HL-60 (cell line): ENCODE measurements around the gene LIN7A.

ENCODE experiments used
- POLR2AphosphoS5 ChIP-seq: IDR thresholded peaks from 2 replicates; pipeline ENCODE4 v1.6.1; 2012; ENCODE audit warnings: low read depth
- TF ChIP-seq, protein P1 (sequence below): IDR thresholded peaks from one replicate; pipeline ENCODE4 v1.5.1; 2011; ENCODE audit warnings: low read length, control low read depth, inconsistent platforms; ENCODE audit not compliant: insufficient read depth
- TF ChIP-seq, protein P2 (sequence below): IDR thresholded peaks from 2 replicates; pipeline ENCODE4 v1.6.1; 2012; ENCODE audit warnings: low read depth; ENCODE audit not compliant: insufficient replicate concordance

DNA sequence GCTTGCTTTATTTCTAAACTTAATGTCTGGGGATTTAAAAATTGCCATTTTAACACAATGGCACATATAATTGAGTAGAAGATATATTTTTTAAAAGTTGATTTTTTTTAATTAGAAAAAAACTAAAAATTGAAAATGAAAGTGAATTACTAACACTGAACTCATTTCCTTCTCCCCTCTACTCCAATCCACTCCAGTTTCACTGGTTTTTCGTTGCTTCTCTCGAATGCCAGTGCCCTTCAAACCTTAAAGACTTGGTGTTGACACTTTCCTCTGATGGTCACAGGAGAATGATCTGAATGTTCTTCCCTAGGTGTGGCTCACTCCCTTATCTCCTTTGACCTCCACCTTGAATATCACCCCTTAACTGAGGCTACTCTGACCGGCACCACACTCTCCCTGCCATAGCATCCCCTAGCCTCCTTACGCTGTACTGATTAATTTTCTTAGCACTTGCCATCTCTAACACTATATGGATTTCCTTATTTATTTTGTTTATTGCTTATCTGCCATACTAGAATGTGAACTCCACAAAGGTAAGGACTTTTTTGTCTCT lies 107.1 kb downstream of the LIN7A start:
- TF ChIP-seq, protein P1, sequence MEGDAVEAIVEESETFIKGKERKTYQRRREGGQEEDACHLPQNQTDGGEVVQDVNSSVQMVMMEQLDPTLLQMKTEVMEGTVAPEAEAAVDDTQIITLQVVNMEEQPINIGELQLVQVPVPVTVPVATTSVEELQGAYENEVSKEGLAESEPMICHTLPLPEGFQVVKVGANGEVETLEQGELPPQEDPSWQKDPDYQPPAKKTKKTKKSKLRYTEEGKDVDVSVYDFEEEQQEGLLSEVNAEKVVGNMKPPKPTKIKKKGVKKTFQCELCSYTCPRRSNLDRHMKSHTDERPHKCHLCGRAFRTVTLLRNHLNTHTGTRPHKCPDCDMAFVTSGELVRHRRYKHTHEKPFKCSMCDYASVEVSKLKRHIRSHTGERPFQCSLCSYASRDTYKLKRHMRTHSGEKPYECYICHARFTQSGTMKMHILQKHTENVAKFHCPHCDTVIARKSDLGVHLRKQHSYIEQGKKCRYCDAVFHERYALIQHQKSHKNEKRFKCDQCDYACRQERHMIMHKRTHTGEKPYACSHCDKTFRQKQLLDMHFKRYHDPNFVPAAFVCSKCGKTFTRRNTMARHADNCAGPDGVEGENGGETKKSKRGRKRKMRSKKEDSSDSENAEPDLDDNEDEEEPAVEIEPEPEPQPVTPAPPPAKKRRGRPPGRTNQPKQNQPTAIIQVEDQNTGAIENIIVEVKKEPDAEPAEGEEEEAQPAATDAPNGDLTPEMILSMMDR = no peak
- TF ChIP-seq, protein P2, sequence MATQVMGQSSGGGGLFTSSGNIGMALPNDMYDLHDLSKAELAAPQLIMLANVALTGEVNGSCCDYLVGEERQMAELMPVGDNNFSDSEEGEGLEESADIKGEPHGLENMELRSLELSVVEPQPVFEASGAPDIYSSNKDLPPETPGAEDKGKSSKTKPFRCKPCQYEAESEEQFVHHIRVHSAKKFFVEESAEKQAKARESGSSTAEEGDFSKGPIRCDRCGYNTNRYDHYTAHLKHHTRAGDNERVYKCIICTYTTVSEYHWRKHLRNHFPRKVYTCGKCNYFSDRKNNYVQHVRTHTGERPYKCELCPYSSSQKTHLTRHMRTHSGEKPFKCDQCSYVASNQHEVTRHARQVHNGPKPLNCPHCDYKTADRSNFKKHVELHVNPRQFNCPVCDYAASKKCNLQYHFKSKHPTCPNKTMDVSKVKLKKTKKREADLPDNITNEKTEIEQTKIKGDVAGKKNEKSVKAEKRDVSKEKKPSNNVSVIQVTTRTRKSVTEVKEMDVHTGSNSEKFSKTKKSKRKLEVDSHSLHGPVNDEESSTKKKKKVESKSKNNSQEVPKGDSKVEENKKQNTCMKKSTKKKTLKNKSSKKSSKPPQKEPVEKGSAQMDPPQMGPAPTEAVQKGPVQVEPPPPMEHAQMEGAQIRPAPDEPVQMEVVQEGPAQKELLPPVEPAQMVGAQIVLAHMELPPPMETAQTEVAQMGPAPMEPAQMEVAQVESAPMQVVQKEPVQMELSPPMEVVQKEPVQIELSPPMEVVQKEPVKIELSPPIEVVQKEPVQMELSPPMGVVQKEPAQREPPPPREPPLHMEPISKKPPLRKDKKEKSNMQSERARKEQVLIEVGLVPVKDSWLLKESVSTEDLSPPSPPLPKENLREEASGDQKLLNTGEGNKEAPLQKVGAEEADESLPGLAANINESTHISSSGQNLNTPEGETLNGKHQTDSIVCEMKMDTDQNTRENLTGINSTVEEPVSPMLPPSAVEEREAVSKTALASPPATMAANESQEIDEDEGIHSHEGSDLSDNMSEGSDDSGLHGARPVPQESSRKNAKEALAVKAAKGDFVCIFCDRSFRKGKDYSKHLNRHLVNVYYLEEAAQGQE = no peak
- TF ChIP-seq POLR2AphosphoS5 = no peak
